Measurements from ENCODE around the gene ANKDD1A. TPM values are rescaled to one million over a fixed set of nuclear protein-coding genes. Genes with fewer than 3 reads are reported as not detected.

ANKDD1A gene
- total RNA-seq, 1 donor from 2014 or later: 3.8 TPM

- H3K27ac Mint-ChIP-seq (ENCODE audit: unreplicated experiment): no peak overlapping the region
- no peaks in the 10 kb centered on the region for H3K36me3 Mint-ChIP-seq (ENCODE audit: low read depth)
- peaks cover 35% of the 10 kb centered on the region for H3K4me1 Mint-ChIP-seq (ENCODE audit: low read depth)
- no peaks in the 10 kb centered on the region for H3K27me3 Mint-ChIP-seq (ENCODE audit: low read depth)
- no peak overlapping the region for H3K4me3 Mint-ChIP-seq (ENCODE audit: unreplicated experiment)
- peak; percentile 6 for DNase-seq (ENCODE audit: low spot score)
- TF ChIP-seq CTCF (IDR thresholded peaks at IDR 0.05): no peak
- no peaks in the 10 kb centered on the region for H3K9me3 Mint-ChIP-seq (ENCODE audit: low read depth)
These were observed 20.1 kb upstream of the ANKDD1A start for GRCh38 chr15:64891561-64891960.

DNA sequence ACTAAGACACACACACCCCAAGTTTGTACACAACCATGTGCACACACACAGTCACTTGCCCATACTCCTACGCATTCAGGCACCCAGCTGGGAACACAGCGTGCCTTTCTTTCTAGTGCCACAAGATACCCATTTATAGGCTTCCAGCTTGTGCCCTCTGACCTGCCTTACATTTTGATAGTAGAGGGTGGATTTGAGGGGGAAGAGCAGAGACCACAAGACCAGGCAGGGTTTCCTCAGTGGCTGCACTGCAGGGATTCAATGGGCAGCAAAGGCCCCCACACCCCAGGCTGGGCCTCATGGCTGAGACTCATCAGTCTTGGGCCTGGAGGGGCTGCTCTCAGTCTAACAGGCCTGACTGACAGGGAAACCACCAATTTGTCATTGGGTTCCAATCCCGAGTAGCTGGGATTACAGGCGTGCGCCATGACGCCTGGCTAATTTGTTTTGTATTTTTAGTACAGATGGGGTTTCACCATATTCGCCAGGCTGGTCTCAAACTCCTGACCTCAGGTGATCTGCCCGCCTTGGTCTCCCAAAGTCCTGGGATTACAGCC, 18.8 kb upstream of the ANKDD1A start:
- Mint-ChIP-seq H3K4me3 (ENCODE audit: unreplicated experiment) (no peak overlapping the region), H3K27me3 (ENCODE audit: low read depth) (no peaks in the 10 kb centered on the region), H3K4me1 (ENCODE audit: low read depth) (peaks cover 49% of the 10 kb centered on the region), H3K36me3 (ENCODE audit: low read depth) (no peaks in the 10 kb centered on the region), H3K9me3 (ENCODE audit: low read depth) (no peaks in the 10 kb centered on the region), H3K27ac (ENCODE audit: unreplicated experiment) (peak overlapping the region; percentile 74)
- DNase-seq (ENCODE audit: low spot score): no peak
- no peak for TF ChIP-seq CTCF (IDR thresholded peaks at IDR 0.05)

- Mint-ChIP-seq H3K27me3 (ENCODE audit: low read depth) (no peaks in the 10 kb centered on the region), H3K4me3 (ENCODE audit: unreplicated experiment) (peak overlapping the region; percentile 68), H3K9me3 (ENCODE audit: low read depth) (no peaks in the 10 kb centered on the region), H3K36me3 (ENCODE audit: low read depth) (no peaks in the 10 kb centered on the region), H3K27ac (ENCODE audit: unreplicated experiment) (peak overlapping the region; percentile 90), H3K4me1 (ENCODE audit: low read depth) (peaks cover 54% of the 10 kb centered on the region)
- no peak for TF ChIP-seq CTCF (IDR thresholded peaks at IDR 0.05)
- no peak for DNase-seq (ENCODE audit: low spot score)
These were observed 18.0 kb upstream of the ANKDD1A start for GRCh38 chr15:64893481-64894394.

GRCh38 chr15:64894395-64895056, 17.2 kb upstream of the ANKDD1A start:
- no peaks in the 10 kb centered on the region for H3K9me3 Mint-ChIP-seq (ENCODE audit: low read depth)
- no peaks in the 10 kb centered on the region for H3K36me3 Mint-ChIP-seq (ENCODE audit: low read depth)
- DNase-seq (ENCODE audit: low spot score): no peak

More at GRCh38 chr15:64894395-64895056, 17.2 kb upstream of the ANKDD1A start:
- Mint-ChIP-seq H3K27me3 (ENCODE audit: low read depth) (no peaks in the 10 kb centered on the region), H3K4me3 (ENCODE audit: unreplicated experiment) (peak overlapping the region; percentile 68), H3K4me1 (ENCODE audit: low read depth) (peaks cover 61% of the 10 kb centered on the region), H3K27ac (ENCODE audit: unreplicated experiment) (peak overlapping the region; percentile 90)
- TF ChIP-seq CTCF (IDR thresholded peaks at IDR 0.05): no peak

Data from chondrocyte (in vitro differentiated cells).